HuH-7 (cell line): ENCODE results near the gene MAMDC2.
A peak's percentile ranks its signal among the peaks of the same experiment; 100 is the strongest.
"Not testable (repeated sequence)": the region's sequence is repeated elsewhere in the genome, so short reads cannot be mapped to it uniquely, and the experiment has no call there.

Source experiments
- DNase-seq: peaks from one replicate; pipeline ENCODE4 v3.0.0; 2011; ENCODE audit warnings: low spot score

The MAMDC2 gene

GRCh38 chr9:70204743-70205142, 161.1 kb downstream of the MAMDC2 start:
- not testable (repeated sequence) for DNase-seq

DNA sequence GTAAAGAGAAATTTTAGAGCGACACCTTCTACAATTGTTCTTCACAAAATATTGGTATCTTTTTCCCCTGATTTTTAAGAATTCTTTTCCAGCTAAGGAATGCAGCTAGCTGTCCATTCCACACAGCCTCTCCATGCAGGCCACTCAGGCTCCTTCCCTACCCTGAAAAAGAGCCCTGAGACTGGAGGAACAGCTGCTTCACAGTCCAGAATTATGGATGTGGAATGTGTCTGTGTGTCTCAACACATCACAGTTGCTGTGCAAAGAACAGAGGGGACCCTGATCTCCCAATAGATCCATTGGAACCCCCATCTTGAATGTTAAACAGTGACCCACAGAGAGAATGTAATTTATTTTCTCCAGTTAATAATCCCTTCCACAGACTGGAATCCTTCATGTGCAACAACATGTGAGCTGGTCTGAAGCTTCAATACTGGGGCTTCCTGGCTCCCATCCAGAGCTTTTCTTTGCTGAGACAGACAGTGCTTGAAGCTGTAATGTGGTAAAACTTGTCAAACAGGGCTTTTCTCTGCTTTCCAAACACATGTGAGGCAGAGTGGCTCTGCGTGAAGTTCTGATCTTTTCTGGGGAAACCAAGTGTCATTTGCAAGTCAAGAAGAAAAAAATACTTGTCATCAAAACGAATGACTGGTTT, 161.8 kb downstream of the MAMDC2 start:
- DNase-seq = no peak

DNA sequence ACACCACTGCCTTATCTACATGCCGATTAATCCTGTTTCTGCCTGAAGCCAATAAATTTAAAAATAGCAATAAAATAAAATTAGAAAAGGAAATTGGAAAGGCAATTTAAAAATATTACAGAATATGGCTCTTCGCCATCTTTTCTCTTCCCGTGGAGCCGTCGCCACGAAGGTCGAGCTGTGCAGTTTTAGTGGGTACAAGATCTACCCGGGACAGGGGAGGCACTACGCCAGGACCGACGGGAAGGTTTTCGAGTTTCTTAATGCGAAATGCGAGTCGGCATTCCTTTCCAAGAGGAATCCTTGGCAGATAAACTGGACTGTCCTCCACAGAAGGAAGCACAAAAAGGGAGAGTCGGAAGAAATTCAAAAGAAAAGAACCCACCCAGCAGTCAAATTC, 173.4 kb downstream of the MAMDC2 start:
- DNase-seq = no peak

GRCh38 chr9:70218767-70219166, 175.1 kb downstream of the MAMDC2 start:
- DNase-seq = no peak

GRCh38 chr9:70220216-70220615, 176.6 kb downstream of the MAMDC2 start:
- no peak for DNase-seq

- no peak for DNase-seq
Observed at GRCh38 chr9:70222354-70222753, 178.7 kb downstream of the MAMDC2 start.

DNA sequence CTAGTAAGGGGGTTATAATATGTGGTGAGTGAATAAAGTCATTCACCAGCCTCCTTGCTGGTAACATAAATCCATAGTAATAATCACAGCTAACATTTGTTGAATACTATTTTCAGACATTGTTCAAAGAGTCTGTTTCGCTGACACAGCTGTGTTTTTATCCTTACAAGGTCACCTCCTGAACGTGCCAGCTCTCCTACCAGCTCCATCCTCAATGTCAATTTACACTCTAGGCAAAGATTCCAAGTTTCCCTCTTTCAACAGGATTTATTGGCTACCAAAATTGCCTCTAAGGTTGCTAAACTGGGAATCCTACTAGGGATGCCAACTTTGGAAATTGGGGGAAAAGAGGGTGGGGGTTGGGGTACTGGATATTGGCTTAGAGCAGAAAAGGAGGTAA, 184.5 kb downstream of the MAMDC2 start:
- no peak for DNase-seq

GRCh38 chr9:70228611-70229010, 185.0 kb downstream of the MAMDC2 start:
- DNase-seq = no peak

DNA sequence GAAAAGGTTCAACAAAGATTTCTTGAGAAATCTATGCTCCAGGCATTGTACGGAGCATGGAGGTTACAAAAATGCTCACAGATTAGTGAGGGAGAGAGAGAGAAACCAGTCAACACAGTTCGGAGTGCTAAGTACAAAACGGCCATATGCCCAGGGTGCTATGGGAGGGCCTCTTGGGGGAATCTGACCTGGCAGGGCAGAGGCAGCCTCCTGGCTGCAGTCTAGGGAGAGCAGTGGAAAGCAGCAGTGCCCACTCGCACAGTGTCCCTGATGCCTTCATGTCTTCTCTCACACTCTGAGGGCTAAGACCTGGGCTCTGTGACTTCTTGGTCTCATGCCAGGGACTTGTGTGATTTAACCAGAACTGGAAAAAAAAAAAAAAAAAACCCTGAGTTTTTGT, 185.4 kb downstream of the MAMDC2 start:
- no peak for DNase-seq

DNA sequence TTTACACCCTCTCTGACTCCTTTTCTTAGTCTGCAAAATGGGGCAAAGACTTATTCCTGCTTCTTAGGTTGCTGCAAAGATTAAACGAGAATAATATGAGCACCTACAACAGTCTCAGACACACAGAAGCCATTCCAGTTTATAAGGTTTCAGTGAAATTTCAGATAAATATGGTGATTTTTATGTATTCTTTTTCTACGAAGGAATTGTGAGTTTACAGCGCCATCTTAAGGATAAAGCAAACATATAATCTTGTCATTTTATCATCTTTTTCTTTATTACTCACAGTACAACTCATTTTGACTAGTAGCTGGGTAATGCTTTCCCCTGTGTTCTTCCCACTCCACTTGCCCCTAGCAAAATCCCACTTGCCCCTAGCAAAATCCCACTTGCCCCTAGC, 185.9 kb downstream of the MAMDC2 start:
- DNase-seq = no peak

GRCh38 chr9:70232476-70232875, 188.8 kb downstream of the MAMDC2 start:
- DNase-seq = no peak

DNA sequence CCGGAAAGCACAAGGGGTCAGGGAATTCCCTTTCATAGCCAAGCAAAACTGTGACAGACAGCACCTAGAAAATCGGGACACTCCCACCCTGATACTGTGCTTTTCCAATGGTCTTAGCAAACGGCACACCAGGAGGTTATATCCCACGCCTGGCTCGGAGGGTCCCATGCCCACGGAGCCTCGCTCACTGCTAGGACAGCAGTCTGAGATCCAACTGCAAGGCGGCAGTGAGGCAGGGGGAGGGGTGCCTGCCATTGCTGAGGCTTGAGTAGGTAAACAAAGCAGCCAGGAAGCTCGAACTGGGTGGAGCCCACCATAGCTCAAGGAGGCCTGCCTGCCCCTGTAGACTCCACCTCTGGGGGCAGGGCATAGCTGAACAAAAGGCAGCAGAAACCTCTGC, 190.6 kb downstream of the MAMDC2 start:
- not testable (repeated sequence) for DNase-seq

DNA sequence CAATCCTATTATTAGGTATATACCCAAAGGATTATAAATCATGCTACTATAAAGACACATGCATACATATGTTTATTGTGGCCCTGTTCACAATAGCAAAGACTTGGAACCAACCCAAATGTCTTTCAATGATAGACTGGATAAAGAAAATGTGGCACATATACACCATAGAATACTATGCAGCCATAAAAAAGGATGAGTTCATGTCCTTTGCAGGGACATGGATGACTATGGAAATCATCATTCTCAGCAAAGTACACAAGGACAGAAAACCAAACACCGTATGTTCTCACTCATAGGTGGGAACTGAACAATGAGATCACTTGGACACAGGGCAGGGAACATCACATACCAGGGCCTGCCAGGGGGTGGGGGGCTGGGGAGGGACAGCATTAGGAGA, 202.3 kb downstream of the MAMDC2 start:
- not testable (repeated sequence) for DNase-seq

DNA sequence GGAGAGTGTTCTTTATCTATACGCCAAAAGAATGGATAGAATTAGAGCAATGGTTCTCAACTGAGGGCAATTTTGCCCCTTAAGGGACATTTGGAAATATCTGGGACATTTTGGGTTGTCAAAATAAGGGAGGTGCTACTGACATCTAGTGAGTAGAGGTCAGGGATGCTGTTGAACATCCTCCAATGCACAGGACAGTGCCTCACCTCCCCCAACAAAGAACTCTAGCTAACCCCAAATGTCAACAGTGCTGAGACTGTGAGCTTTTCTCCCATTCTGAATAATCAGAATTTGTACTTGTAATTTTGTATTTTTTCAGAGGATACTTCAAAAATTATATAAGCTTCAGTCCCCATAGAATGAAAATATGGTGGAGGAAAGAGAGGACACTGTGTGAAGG, 206.6 kb downstream of the MAMDC2 start:
- no peak for DNase-seq

DNA sequence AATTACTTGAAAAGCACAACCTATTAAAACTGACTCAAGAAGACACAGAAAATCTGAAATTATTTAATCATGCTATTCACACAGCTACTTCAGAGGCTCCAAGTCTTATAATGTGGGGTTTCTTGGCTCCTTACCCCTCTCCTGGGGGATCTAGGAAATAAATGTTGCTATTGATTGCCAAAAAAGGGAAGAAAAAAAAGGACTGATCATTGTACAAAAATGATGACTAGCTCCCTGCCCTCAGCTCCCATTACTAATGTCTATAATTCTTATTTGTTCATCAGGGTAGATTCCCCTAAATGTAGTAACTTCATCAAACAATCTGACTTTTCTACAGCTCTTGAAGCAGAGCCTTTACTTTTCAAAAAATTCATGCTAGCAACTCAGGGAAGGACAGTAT, 211.8 kb downstream of the MAMDC2 start:
- DNase-seq = no peak

- DNase-seq = no peak
Observed at GRCh38 chr9:70256123-70256551, 212.5 kb downstream of the MAMDC2 start.

DNA sequence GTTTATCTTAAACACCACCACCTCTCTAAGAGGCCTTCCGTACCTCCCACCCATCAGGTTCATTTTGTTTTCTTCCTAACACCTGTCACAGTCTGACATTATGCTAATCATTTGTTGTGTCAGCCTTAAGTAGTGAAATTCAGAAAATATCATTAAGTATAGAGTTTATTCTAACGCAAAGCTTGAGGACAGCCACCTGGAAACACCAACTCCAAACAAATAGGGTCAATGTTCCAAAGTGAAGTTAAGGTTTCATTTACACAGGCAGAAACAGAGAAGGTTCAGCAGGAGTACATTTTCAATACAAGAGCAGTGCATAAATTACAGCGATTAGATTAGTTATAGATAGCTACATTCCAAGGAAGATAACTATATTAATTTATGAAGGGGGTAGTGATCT, 213.9 kb downstream of the MAMDC2 start:
- no peak for DNase-seq

GRCh38 chr9:70257991-70258691, 214.5 kb downstream of the MAMDC2 start:
- peak; percentile 14 for DNase-seq

DNA sequence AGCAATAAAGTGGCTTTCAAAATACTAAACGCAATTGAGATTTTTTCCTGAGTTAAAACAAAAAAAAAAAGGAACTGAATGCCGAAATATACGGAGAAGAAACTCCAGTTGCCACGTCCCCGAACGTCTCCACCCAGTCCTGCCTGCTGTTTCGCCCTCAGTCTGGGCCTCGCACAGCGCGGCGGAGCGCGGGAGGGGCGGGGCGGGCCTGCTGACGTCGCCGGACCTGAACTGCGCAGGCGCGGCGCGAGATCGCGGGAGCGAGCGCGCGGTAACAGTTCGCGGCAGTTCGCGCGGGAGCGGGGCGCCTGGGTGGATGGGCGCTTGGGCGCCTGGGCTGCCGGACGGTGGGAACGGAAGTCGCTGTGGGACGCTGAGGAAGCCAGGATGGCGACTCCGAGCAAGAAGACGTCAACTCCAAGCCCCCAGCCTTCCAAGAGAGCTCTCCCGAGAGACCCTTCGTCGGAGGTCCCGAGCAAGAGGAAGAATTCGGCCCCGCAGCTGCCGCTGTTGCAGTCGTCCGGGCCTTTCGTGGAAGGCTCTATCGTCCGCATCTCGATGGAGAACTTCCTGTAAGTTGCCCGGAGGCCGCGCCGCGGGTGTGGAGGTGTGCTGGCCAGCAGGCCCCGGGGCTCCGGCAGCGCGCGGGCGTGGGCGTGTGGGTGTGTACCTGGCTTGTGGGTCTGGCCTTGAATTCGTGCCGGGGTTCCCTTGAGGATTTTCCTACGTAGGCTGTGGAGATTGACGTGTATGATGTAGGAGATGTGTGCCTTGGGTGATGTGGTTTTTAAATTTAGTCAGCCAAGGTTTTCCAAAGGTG, 215.3 kb downstream of the MAMDC2 start, which contains the start of gene SMC5:
TSS of gene SMC5 (plus strand) at position 287 of the 820 bp plus-strand sequence. CDS start at position 388, 101 bp downstream.
- DNase-seq = peak; percentile 74

GRCh38 chr9:70259512-70259802, 215.8 kb downstream of the MAMDC2 start:
- DNase-seq = no peak

DNA sequence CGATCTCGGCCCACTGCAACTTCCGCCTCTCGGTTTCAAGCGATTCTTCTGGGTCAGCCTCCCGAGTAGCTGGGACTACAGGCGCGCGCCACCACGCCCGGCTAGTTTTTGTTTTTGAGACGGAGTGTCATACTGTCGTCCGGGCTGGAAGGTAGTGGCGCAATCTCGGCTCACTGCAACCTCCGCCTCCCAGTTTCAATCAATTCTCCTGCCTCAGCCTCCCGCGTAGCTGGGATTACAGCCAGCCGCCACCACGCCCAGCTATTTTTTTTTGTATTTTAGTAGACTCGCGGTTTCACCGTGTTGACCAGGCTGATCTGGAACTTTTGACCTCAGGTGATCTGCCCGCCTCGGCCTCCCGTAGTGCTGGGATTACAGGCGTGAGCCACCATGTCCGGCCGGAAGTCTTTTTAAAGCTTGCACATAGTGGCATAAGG, 216.4 kb downstream of the MAMDC2 start:
- DNase-seq = no peak

DNA sequence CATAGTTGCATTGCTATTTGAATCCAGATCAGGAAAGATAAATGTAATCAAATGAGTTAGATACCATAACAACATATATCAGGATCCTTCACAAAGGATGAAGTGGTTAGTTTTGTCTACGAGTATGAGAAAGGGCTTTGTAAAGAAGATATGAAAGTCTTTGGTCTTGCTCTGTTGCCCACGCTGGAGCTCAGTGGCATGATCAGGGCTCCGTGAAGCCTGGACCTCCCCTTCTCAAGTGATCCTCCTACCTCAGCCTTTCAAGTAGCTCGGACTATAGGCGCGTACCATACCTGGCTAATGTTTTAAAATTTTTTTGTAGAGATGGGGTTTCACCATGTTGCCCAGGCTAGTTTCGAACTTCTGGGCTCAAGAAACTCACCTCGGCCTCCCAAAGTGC, 217.0 kb downstream of the MAMDC2 start:
- DNase-seq = no peak
